ENCODE results near the gene STMN3.
"Not testable (repeated sequence)": the region's sequence is repeated elsewhere in the genome, so short reads cannot be mapped to it uniquely, and the experiment has no call there.

Gene STMN3

DNA sequence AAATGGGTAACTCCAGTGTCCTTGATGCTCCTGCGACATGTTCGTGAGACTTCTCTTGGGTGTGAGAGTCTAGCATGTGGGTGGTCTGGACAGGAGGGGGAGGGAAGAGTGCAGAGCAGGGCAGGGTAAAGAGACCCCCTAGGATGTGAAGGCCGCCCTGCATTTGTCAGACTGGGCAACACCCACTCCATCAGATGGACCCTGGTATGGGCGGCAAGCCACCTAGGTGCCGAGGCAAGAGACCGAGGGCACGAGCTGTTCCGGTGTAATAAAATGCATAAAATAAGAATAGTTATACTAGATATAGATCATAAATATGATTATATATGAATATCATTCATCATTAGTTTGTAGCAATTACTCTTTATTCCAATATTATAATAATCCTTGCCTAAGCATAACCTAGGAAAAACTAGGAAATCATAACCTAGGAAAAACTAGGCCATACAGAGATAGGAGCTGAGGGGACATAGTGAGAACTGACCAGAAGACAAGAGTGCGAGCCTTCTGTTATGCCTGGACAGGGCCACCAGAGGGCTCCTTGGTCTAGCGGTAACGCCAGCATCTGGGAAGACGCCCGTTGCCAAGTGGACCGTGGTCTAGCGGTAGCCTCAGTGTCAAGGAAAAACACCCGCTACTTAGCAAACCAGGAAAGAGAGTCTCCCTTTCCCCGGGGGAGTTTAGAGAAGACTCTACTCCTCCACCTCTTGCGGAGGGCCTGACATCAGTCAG, 39.2 kb downstream of the STMN3 start:
- DNase-seq (ENCODE audit: low read depth in 2 of 2): not testable (repeated sequence)

DNA sequence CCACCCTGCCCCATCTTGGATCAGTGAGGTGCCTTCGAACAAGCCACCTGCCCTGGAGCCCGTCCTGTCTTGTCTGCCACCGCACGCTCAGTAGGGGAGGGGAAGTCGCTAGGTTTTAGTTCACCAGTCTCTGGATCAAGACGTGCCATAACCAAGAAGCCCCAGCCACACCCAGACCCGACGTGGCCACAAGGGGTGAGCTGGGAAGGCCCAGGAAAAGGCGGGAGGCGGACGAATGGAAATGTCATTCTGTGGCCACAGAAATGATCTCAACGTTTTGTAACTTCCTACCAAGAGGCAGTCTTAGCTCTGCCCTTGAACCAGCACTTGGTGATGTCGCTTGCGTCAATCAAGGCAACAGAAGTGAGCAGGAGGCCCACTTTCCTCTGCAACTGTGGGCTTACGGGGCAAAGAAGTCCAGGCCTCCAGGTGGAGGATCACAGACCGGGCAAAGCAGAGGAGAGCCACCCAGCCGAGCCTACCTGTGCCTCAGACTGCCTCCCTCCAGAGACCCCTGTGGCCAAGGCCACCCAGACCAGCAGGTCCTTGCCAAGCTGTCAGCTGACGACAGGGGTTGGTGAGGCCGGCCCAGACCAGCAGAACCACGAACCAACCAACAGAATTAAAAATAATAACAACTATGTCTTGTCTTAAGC, 40.8 kb downstream of the STMN3 start:
- DNase-seq (ENCODE audit: low read depth in 2 of 2): no peak

DNA sequence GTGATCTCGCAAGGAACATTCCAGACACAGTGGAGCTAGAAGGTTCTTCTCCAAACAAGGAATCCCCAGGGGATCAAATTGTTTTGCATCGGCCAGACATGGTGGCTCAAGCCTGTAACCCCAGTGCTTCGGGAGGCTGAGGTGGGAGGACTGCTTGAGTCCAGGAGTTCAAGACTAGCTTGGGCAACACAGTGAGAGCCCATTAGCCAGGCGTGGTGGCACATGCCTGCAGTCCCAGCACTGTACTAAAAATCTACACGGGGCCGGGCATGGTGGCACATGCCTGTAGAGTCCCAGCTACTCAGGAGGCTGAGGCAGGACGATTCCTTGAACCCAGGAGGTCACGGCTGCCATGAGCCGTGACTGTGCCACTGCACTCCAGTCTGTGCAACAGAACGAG, 41.6 kb downstream of the STMN3 start:
- no peak for DNase-seq (ENCODE audit: low read depth in 2 of 2)

DNA sequence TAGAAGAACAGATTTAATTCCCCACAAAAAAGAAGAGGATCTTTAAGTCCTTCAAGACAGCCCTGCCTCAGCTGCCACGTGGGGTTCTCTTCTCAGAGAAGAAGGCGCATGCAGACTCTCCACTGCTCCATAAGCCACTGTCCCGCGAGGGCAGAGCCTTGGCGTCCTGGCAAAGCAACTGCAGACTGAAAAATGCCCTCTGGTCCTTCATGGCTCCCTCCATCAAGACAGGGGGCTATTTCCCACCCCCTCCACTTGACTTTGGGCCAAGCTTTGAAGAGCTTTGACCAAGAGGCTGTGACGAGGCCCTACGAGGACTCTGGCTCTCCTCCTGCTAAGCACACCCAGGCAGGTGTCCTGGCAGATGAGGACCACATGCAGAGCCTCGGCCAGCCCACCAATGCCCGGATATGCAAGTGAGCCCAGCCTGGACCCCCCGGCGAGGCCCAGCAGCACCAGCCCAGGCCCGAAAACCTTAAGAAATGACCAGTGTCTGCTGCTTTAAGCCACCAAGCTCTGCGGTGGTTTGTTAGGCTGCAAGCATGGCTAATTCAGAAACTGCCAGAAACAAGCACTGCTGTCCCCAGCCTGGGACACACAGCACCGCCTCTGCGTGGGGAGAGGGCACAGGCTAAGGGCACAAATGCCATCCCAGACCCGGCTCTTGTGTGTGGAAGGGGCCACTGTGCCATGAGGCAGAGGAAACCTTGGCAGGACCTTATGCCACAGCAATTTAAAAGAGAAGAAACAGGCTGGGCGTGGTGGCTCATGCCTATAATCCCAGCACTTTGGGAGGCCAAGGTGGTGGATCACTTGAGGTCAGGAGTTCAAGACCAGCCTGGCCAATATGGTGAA, 42.4 kb downstream of the STMN3 start:
- DNase-seq (ENCODE audit: low read depth in 2 of 2): no peak

DNA sequence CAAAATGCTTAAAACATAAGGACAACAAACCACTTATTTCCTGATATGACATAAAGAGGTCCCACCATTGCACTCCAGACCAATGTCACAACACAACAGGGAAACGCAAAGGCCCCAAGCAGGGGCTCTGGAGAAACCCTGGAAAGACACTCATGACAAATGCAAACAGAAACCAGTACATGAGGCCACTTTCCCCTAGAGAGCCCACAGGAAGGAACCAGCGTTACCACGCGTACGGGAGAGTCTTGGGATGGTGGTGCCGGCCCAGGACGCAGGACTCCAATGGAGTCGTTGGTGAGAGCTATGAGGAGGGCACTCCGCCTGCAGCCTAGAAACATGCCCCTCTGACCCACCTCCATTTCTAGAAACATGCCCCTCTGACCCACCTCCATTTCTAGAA, 46.5 kb downstream of the STMN3 start:
- DNase-seq (ENCODE audit: low read depth in 2 of 2): no peak

GRCh38 chr20:63602321-63602720, 50.9 kb downstream of the STMN3 start:
- no peak for DNase-seq (ENCODE audit: low read depth in 2 of 2)

- not testable (repeated sequence) for DNase-seq (ENCODE audit: low read depth in 2 of 2)
Observed at GRCh38 chr20:63601679-63602078, 51.5 kb downstream of the STMN3 start.

- DNase-seq (ENCODE audit: low read depth in 2 of 2): no peak
Observed at GRCh38 chr20:63599396-63600050, 53.7 kb downstream of the STMN3 start.

DNA sequence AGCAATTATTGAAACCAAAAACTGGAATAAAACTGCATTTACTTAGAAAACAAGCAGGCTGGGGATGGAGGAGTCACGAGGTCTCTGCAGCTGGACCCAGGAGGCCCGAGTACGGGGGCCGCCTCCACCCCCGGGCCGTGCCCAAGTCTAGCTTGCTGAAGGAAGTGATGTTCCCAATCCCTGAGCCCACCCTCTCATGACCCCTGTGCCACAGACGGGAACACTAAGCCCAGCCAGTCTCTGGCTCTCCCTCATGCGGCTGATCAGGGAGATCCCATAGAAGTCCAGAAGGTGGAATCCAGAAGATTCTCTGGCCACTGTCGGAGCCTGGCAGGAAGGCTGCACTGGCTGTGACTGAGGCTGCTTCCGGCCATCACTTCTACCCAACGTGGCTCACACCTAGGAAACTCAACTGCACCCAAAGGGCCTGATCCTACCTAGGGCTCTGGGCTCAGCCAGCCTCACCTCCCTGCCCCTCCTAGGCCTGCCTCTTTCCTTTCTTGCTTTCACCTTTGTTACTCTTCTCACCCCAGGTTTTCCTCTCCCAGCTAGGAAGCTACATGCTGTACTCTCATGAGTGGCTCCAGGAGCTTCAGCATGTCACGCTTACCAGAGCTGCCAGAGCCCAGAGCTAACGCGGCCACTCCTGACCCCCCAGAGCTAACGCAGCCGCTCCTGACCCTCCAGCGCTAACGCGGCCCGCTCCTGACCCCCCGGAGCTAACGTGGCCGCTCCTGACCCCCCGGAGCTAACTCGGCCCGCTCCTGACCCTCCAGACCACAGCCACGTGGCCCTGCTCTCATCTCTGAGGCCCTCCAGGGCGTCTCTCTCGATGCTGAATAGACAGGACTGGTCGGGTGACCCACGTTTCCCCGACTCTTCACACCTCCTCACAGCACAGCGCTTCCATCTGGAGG, 54.5 kb downstream of the STMN3 start:
- DNase-seq (ENCODE audit: low read depth in 2 of 2): no peak

DNA sequence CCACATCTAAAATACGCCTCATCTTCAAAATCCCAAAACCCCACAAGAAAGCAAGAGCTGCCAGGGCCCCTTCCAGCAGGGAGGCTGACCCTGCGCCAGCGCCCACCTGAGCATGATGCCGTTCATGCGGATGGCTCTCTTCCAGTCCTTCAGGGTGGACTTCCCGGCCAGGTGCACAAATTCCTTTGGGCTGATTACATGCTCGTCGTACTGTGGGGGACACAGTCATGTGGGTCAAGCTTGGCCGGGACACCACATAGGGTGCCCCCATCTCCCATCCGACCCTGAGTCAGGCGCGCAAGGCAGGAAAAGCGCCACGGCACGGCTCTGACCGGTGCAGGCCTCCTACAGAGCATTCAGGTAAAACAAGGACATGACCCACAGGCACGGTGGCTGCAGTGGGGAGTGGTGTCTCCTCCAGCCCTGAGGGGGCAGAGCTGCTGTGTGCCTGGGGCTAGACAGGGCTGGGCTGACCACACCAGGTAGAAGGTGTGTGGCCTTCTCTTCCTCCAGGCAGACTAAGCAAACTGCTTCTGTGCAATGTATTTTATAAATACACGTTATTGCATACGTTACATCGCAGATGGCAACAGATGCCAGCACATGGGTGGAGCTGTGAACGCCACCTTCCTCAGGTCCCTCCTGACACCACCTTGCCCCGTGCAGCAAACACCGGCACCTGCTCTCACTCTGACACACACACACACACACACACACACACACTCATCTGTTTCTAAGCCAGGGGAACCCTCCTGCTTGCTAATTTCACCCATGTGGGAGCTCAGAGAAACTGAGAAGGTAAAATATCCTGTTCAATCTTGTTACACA, 55.4 kb downstream of the STMN3 start:
- DNase-seq (ENCODE audit: low read depth in 2 of 2): no peak

- DNase-seq (ENCODE audit: low read depth in 2 of 2): no peak
Observed at GRCh38 chr20:63596423-63596822, 56.8 kb downstream of the STMN3 start.

DNA sequence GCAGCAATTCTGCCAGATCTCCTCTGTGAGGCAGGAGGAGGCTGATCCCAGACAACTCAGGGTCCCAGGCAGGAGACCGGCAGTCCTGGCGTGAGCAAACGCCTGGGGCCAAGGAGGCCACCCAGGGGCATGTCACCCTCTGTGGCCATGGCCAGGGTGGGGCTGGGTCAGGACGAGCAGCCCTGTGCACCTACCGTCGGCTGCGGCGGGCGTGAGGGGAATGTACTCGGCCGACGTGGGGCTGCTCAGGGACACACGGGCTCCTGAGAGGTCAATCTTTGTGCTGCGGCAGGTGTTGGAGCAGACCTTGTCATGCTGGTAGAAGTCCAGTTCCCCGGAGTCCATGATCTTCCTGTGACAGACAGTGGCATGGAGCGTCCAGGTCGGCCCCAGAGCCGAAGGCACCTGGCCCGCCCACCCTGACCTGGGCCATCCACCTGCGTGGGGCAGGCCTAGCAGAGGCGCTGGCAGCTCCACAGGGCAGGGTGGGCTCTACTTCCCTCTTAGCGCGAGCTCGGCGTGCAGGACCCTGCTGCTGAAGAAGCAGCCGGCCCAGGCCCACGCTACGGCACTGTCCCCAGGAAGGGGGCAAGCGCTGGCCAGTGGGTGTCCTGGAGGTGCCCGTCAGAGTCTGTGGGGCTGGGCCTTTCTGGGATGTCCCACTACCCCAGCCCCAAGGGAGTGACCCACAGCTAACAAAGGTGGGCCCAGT, 57.7 kb downstream of the STMN3 start:
- DNase-seq (ENCODE audit: low read depth in 2 of 2): no peak

DNA sequence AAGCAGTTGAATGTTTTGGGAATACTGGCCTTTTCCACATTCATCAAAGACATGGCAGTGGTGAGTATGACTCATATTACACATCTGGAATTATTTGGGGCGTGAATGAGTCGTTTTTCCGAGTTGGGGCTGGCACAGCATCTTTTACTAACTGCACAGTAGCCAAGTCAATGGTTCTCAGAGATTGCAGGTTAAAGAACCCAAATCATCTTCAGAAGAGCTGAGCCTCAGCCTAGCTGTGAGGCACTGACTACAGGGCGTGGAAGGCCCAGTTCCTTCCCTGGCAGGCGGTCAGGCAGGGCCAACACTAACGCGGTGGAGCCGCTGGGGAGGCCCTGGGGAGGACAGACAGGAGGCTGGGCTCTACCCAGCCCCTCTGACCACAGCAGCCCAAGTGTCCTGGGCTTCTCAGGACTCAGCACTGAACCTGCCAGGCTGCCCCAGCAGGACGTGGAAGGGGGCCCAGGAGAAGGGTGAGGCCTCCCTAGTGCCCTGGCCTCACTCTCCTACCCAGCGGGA, 59.1 kb downstream of the STMN3 start:
- no peak for DNase-seq (ENCODE audit: low read depth in 2 of 2)

DNA sequence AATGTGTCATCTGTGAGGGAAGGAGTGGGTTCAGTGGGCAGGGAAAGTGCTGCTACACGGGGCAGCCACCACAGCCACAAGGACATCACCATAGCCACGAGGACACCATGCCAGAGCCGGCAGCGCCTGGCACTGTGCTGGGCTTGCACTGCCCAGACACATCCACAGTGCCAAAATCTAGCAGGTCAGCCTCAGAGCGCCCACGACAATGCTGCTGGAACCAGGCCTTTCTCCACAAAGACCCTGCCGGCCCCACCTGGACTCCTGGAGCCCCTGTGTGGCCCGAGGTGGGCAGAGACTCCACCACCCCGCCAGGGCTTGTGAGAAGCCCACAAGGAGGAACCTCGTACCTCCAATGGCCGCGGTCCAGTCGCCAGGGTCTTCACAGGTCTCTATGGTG, 60.6 kb downstream of the STMN3 start:
- no peak for DNase-seq (ENCODE audit: low read depth in 2 of 2)

DNA sequence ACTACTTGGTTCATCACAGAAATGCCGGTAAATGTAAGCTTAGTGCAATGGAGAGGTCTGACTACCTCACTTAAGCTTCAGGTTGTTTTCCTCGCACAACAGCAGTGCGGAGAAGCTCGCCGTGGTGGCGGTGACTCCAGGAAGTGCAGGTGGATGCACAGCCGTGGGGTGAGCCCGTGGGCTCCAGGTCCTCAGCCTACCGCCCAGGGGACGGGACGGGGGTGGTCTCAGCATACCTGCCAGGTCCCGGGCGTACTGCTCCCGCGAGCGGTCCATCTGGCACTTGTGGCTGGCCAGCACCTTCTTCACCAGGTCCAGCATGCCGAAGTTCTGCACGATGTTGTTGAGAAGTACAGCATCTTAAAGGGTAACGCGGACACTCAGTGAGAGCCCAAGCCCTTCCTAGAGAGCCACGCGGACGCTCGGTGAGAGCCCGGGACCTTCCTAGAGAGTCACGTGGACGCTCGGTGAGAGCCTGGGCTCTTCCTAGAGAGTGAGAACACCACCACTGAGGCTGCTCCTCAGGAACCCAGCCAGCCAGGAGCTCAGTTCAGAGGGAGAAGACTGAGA, 61.4 kb downstream of the STMN3 start:
- DNase-seq (ENCODE audit: low read depth in 2 of 2): no peak

DNA sequence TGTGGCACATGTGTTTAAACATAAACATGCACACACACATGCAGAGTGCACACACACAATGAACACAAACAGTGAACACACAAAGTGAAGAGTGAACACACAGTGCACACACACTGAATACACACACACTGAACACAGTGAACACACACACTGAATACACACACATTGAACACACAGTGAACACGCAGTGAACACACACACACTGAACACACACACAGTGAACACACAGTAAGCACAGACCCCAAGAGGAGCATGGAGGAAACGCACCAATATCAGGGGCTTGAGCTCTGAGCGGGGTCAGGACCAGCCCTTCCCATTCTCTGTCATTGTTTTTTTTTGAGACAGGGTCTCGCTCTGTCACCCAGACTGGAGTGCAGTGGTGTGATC, 62.1 kb downstream of the STMN3 start:
- no peak for DNase-seq (ENCODE audit: low read depth in 2 of 2)

DNA sequence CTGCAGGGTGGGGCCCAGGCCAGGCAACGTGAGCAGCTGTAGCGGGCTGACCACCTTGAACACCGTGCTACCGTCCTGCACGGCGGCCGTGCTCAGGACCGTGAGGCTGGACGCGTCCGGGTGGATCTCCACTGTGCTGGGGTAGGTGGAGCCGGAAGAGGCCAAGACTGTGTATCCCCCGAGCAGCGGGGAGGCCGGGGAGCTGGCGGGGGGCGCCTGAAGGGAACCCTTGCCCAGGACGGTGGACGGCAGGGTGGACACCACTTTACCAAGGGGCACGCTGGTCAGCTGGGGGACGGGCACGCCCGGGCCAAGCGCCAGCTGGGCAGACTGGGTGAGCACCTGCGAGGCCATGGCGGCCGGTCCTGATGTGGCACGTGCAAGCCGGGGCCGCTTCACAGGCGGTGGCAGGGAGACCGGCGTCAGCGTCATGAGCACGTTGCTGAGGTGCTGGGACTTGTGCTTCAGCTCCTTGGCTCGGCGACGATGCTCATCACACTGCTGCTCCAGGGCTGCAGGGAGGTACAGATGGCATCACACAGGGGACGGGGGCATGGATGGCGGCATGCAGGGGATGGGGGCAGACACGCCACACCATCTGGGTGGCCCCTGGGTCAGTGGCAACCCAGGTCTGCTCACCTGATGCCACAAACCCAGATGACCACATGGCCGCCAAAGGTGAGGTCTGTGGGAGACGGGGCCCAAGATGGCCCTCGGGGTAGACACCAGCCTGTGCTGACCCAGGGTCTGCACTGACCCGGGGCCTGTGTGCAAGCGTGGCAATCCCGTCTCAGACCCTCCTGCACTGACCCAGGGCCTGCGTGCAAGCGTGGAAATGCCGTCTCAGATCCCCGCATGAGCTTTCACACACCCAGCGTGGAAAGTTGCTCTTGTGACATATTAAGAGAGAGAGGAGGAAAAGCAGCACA, 62.7 kb downstream of the STMN3 start:
- no peak for DNase-seq (ENCODE audit: low read depth in 2 of 2)
